RWPE1 (cell line): ENCODE results near the gene ASIC2.

Experiments used
- CTCF ChIA-PET: fragments of 350-600 bp; sonication (Branson Sonifier 250); formaldehyde crosslinking; extraction: SDS; loops from one replicate; lab custom pipeline; 2021; lab: Yijun Ruan, JAX
- POLR2A ChIA-PET: fragments of 400-600 bp; formaldehyde crosslinking; extraction: SDS; loops from one replicate; lab custom pipeline; 2020; ENCODE audit warnings: antibody characterized with exemption; ENCODE audit not compliant: low non-redundant PET; lab: Yijun Ruan, JAX
- DNase-seq: peaks from one replicate; pipeline ENCODE4 v3.0.0; 2012; ENCODE audit warnings: low spot score
- H3K27ac ChIP-seq: fragments of 450-650 bp; 2 replicates; pipeline ENCODE4 v1.5.1; 2017
- CTCF ChIP-seq: fragments of 450-650 bp; conservative IDR thresholded peaks from 2 replicates; pipeline ENCODE4 v1.5.1; 2017; ENCODE audit warnings: low read depth, mild to moderate bottlenecking

The ASIC2 gene

GRCh38 chr17:33055171-33055611 lies 237.9 kb downstream of the ASIC2 start:
- no peak for TF ChIP-seq CTCF
- no peak overlapping the region for H3K27ac ChIP-seq
- no peak for DNase-seq
- CTCF ChIA-PET, result no interaction called here
- POLR2A ChIA-PET, result no interaction called here

- CTCF ChIA-PET, result interaction anchor here (0.6 kb wide), 1 partner anchor 218 kb away, joined by 3 read pairs; no protein-coding TSS in a partner anchor
- no peak for DNase-seq
- POLR2A ChIA-PET, result no interaction called here
- TF ChIP-seq CTCF, result no peak
- no peak overlapping the region for H3K27ac ChIP-seq
These were observed 238.7 kb downstream of the ASIC2 start for GRCh38 chr17:33054412-33054811.

GRCh38 chr17:33053676-33054075 lies 239.4 kb downstream of the ASIC2 start:
- ChIA-PET POLR2A (no interaction called here), CTCF (interaction anchor here (0.5 kb wide), 1 partner anchor 28 kb away, joined by 5 read pairs; no protein-coding TSS in a partner anchor)
- no peak for TF ChIP-seq CTCF
- H3K27ac ChIP-seq, result no peak overlapping the region
- DNase-seq, result no peak

GRCh38 chr17:33052856-33053255 lies 240.2 kb downstream of the ASIC2 start:
- POLR2A ChIA-PET, result no interaction called here
- no peak for DNase-seq
- no peak overlapping the region for H3K27ac ChIP-seq
- CTCF ChIA-PET, result interaction anchor here (0.7 kb wide), 1 partner anchor 79 kb away, joined by 3 read pairs; no protein-coding TSS in a partner anchor
- no peak for TF ChIP-seq CTCF

- no peak for TF ChIP-seq CTCF
- no peak overlapping the region for H3K27ac ChIP-seq
- ChIA-PET POLR2A (no interaction called here), CTCF (no interaction called here)
- DNase-seq, result no peak
These were observed 242.4 kb downstream of the ASIC2 start for GRCh38 chr17:33050611-33051140.

GRCh38 chr17:33049781-33050414 lies 243.2 kb downstream of the ASIC2 start:
- POLR2A ChIA-PET, result no interaction called here
- no peak overlapping the region for H3K27ac ChIP-seq
- TF ChIP-seq CTCF, result peak; percentile 61
- CTCF ChIA-PET, result interaction anchor here (0.7 to 1.1 kb wide), 2 partner anchors 12 to 152 kb away, joined by 3 to 5 read pairs; no protein-coding TSS in a partner anchor
- peak; percentile 63 for DNase-seq
